GM12891 (cell line): ENCODE data around the gene ACSL3.

Source experiments
- POLR2A ChIP-seq: IDR thresholded peaks from 2 replicates; pipeline ENCODE4 v1.6.1; 2011; ENCODE audit warnings: low read depth, low read length, control low read depth
- POLR2AphosphoS5 ChIP-seq: IDR thresholded peaks from 2 replicates; pipeline ENCODE4 v1.6.1; 2011; ENCODE audit warnings: low read depth, low read length, control low read depth
- POU2F2 ChIP-seq: IDR thresholded peaks from 2 replicates; pipeline ENCODE4 v1.6.1; 2011; ENCODE audit warnings: low read depth, mild to moderate bottlenecking, control low read depth, low read length, moderate library complexity
- TAF1 ChIP-seq: IDR thresholded peaks from 2 replicates; pipeline ENCODE4 v1.6.1; 2011; ENCODE audit warnings: low read depth, low read length, control low read depth

DNA sequence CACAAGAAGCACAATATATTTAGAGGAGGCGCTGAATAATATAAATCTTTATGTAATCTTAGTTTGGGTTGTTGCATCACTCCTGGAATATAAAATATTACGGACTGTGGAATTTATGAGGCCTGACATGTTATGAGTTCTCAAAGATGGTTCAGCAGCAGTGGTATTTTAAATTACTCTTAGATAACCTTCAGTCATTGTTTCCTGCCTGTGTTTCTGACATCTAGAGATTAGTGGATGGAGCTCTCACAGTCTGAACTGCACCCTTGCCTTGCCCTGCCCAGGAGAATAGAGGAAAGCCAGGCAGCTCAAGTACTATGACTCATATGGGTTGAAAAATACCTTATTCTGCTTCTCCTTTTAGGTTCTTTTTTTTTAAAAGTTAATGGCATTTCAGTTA lies 70.0 kb downstream of the ACSL3 start:
- TF ChIP-seq POLR2AphosphoS5 (no peak), POLR2A (no peak), TAF1 (no peak), POU2F2 (no peak)
